BJ (cell line): ENCODE results near the gene BAZ2B. TPM values are rescaled to one million over a fixed set of nuclear protein-coding genes. Genes with fewer than 3 reads are reported as not detected.

Source experiments
- CTCF ChIA-PET: fragments of 350-600 bp; formaldehyde crosslinking; extraction: SDS; loops from one replicate; lab custom pipeline; 2021; ENCODE audit warnings: antibody characterized with exemption, inconsistent platforms; lab: Yijun Ruan, JAX
- POLR2A ChIA-PET: fragments of 300-600 bp; sonication (Branson Sonifier 250); formaldehyde crosslinking; extraction: SDS; loops from one replicate; lab custom pipeline; 2021; ENCODE audit warnings: antibody characterized with exemption; lab: Charles Lee
- DNase-seq: peaks from one replicate; pipeline ENCODE4 v3.0.0-alpha.2; 2011; ENCODE audit warnings: low read depth
- H3K27me3 ChIP-seq: 2 replicates; pipeline ENCODE4 v1.6.0; 2011; ENCODE audit warnings: low read length; ENCODE audit not compliant: control insufficient read depth, insufficient read depth
- H3K36me3 ChIP-seq: 2 replicates; pipeline ENCODE4 v1.5.1; 2011; ENCODE audit warnings: low read length; ENCODE audit not compliant: control insufficient read depth, insufficient read depth
- H3K4me3 ChIP-seq: 2 replicates; pipeline ENCODE4 v1.5.1; 2011; ENCODE audit warnings: low read depth, mild to moderate bottlenecking, control low read depth, low read length
- CTCF ChIP-seq: IDR thresholded peaks from 2 replicates; pipeline ENCODE4 v1.5.1; 2011; ENCODE audit warnings: low read depth, mild to moderate bottlenecking, control low read depth, inconsistent platforms, low read length, moderate library complexity; ENCODE audit not compliant: insufficient read depth
- polyA plus RNA-seq: library from polyadenylated mRNA; depleted of rRNA; stranded (reverse); fragments of >200 nt; gene quantifications from 2 replicates; pipeline ENCODE4 v1.2.3, GENCODE V29; 2011; rRNA removed
- small RNA-seq: library from RNA; depleted of rRNA; stranded (forward); fragments of <200 nt; gene quantifications from one replicate; pipeline ENCODE3, GENCODE V24; 2012; ENCODE audit warnings: low replicate concordance, low read depth; ENCODE audit not compliant: insufficient read length

The BAZ2B gene
- polyA plus RNA-seq, 1 experiment = 16.0 TPM

DNA sequence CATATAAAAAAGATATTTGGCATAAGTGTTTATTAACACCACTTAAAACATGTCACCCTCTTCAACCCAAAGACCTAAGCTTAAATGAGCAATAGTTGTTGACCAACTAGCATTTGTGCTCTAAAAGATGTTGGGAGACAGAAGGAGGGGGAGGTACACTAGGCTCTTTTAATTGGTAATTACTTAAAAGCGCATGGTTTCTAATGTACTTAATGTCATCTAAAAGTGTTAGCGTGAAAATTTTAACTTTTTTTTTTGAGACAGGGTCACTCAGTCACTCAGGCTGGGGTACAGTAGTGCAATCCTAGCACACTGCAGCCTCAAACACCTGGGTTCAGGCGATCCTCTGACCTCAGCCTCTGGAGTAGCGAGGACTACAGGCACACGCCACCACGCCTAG lies 335.3 kb downstream of the BAZ2B start:
- DNase-seq = no peak
- no peaks in the 10 kb centered on the region for H3K36me3 ChIP-seq
- ChIA-PET CTCF (no interaction called here), POLR2A (no interaction called here)
- no peak overlapping the region for H3K4me3 ChIP-seq
- no peaks in the 10 kb centered on the region for H3K27me3 ChIP-seq
- TF ChIP-seq CTCF = no peak

DNA sequence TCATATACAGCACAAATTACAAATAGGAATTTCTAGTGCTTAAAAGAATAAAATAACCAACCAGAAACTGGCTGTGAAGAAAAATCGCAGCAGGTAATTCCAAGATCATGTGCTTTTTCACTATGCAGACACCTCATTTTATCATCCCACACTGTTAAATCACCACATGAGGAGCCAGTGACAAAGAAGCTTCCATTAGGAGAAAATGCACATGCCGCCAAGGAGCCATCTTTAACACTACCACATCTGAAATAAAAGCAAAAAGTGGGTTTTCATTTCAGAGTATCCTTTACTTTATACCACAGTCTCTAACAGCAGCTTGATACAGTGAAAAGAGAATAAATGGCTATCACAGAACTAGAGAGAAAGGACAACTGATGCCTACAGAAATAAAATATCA lies 336.6 kb downstream of the BAZ2B start:
- POLR2A ChIA-PET = no interaction called here
- no peak overlapping the region for H3K4me3 ChIP-seq
- CTCF ChIA-PET = no interaction called here
- H3K27me3 ChIP-seq = no peaks in the 10 kb centered on the region
- H3K36me3 ChIP-seq = no peaks in the 10 kb centered on the region
- DNase-seq = no peak
- TF ChIP-seq CTCF = no peak

DNA sequence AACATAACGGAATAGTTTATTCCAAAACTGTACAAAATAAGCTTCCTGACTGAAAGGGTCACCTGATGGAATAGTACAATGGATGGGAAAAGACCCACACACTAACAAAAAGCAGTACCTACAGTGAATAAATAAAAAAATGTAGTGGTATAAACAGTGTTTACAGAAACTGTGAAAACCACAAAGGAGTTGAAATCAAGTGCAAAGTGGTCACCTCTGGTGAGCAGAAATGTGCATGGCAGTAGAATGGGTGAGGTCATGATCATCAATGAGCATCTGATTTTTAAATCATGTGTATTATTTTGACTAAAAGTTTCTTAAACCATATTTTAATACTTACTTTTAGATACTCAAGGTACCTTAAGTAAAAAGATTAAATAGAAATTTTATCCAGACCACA lies 341.2 kb downstream of the BAZ2B start:
- ChIA-PET CTCF (no interaction called here), POLR2A (no interaction called here)
- TF ChIP-seq CTCF = no peak
- Histone ChIP-seq H3K27me3 (no peaks in the 10 kb centered on the region), H3K36me3 (no peaks in the 10 kb centered on the region; the same call in 1 of the 2 replicates), H3K4me3 (no peak overlapping the region)
- DNase-seq = no peak

GRCh38 chr2:159272156-159272555 lies 344.2 kb downstream of the BAZ2B start:
- TF ChIP-seq CTCF = no peak

DNA sequence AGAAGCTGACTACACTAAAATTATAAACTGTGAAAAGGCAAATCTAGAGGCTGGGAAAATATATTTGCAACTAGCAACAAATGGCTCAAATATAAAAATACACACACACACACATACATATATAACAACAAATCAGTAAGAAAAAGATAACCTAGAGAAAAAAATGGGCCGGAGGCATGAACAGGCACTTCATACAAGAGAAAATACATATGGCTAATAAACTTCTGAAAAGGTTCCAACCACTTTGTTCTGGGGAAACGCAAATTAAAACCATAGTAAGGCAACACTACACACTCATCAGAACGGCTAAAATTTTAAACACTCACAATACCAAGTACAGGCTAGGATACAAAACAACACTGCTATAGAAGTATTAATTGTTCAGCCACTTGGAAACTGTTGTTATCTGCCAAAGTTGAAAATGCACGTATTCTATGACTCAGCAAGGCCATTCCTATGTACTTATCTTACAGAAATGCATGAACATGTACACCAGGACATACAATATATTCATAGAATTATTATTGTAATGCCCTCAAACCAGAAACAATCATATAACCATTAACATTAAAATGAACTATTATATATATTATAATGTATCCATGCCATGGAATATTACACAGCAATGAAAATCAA lies 345.5 kb downstream of the BAZ2B start:
- CTCF ChIA-PET = interaction anchor here (1.3 kb wide), 1 partner anchor 8 kb away, joined by 4 read pairs; no protein-coding TSS in a partner anchor
- DNase-seq = no peak

More at GRCh38 chr2:159272156-159272555, 344.2 kb downstream of the BAZ2B start:
- Histone ChIP-seq H3K36me3 (no peaks in the 10 kb centered on the region; the same call in 1 of the 2 replicates), H3K4me3 (no peak overlapping the region), H3K27me3 (no peaks in the 10 kb centered on the region)
- no peak for DNase-seq
- ChIA-PET CTCF (no interaction called here), POLR2A (no interaction called here)

More for the DNA sequence above, 345.5 kb downstream of the BAZ2B start:
- H3K36me3 ChIP-seq = no peaks in the 10 kb centered on the region; the same call in 1 of the 2 replicates
- no peak for TF ChIP-seq CTCF
- no peak overlapping the region for H3K4me3 ChIP-seq
- H3K27me3 ChIP-seq = no peaks in the 10 kb centered on the region
- POLR2A ChIA-PET = no interaction called here

Small RNA genes within 50 kb of the gene (small RNA-seq; reads per million reads assigned to genes)
- not detected for gene RF00019

Other genes with a start within 250 kb of the BAZ2B start
- 24.5 and 40.9 TPM in 2 replicates for gene MARCHF7, start 96.0 kb upstream of the BAZ2B start, polyA plus RNA-seq
- 4.0 and 7.8 TPM in 2 replicates for gene CD302, start 181.7 kb upstream of the BAZ2B start, polyA plus RNA-seq